Ovary (tissue), 9 donors: ENCODE results near the gene GNL2. TPM values are rescaled to one million over a fixed set of nuclear protein-coding genes. Genes with fewer than 3 reads are reported as not detected.
A peak's percentile ranks its signal among the peaks of the same experiment; 100 is the strongest.

Source experiments
- DNase-seq, 5 donors: peaks; one replicate each; pipeline ENCODE4 v3.0.0-alpha.2; 2019 to 2020
- H3K27ac ChIP-seq, 2 donors: fragments of 200-600 bp; one replicate each; pipeline versions ENCODE4 v1.5.1 to v1.8.0; 2019 to 2022
- H3K27me3 ChIP-seq: fragments of 200-600 bp; one replicate; pipeline ENCODE4 v1.8.0; 2022
- H3K36me3 ChIP-seq: fragments of 200-600 bp; sonication (generic); one replicate; pipeline ENCODE4 v1.5.1; 2019
- H3K4me1 ChIP-seq: one replicate; pipeline ENCODE4 v1.8.1; 2013; ENCODE audit warnings: mild to moderate bottlenecking, moderate library complexity; ENCODE audit not compliant: insufficient read depth
- H3K4me3 ChIP-seq: fragments of 200-600 bp; sonication (generic); one replicate; pipeline ENCODE4 v1.5.1; 2017
- H3K9me3 ChIP-seq, 2 donors: fragments of 200-600 bp in 1 of 2; sonication (generic) in 1 of 2; one replicate each; pipeline versions ENCODE4 v1.5.1 to v1.8.1; 2013 to 2019; ENCODE audit warnings: mild to moderate bottlenecking in 1 of 2, moderate library complexity in 1 of 2
- CTCF ChIP-seq, 3 donors: fragments of 450-650 bp in 2 of 3; fragments of 200-600 bp in 1 of 3; IDR thresholded peaks; one replicate each; pipeline versions ENCODE4 v1.5.1 to v1.8.0; 2016 to 2022; ENCODE audit warnings: antibody characterized with exemption in 3 of 3, mild to moderate bottlenecking in 1 of 3
- EP300 ChIP-seq: sonication (generic); formaldehyde crosslinking; IDR thresholded peaks from one replicate; pipeline ENCODE4 v1.6.1; 2017; ENCODE audit warnings: antibody characterized with exemption
- POLR2A ChIP-seq: fragments of 450-650 bp; IDR thresholded peaks from one replicate; pipeline ENCODE4 v1.6.1; 2017; ENCODE audit warnings: antibody characterized with exemption, mild to moderate bottlenecking, moderate library complexity
- WGBS, 3 donors: extraction: QIAGEN DNeasy Blood & Tissue Kit in 1 of 3; methylation state at CpG; one replicate each; pipeline versions ENCODE4 v1.1.5 to v1.1.7; 2013 to 2017; 5-methylcytosine and 5-hydroxymethylcytosine counted together
- intact Hi-C, 4 donors: fragments of 100-400 bp; cut with DNase I; formaldehyde crosslinking; loops; one replicate each; pipeline versions ENCODE4 v1.11.0 to v1.15.1; 2022 to 2023
- polyA plus RNA-seq, 2 donors: library from polyadenylated mRNA; stranded (reverse); fragments of 200-250 nt in 1 of 2; fragments of 350-450 nt in 1 of 2; fragmentation: Illumina TruSeq in 1 of 2; extraction: RNeasy Lipid Tissue Mini Kit (QIAGEN cat#74804) in 1 of 2; gene quantifications; one replicate each; pipeline ENCODE4 v1.2.3, GENCODE V29; 2013 to 2014
- total RNA-seq, 7 donors: library from RNA; depleted of rRNA in 2 of 7; stranded (reverse); fragments of >200 nt in 2 of 7; fragmentation: NEBNext Ultra II Directional in 3 of 7; extraction: Animal tissue kit (Norgen Biotek cat#: 25700) in 3 of 7; gene quantifications; one replicate each; pipeline versions ENCODE4 v1.1.0 to v1.2.4, GENCODE V29; 2016 to 2023
- donor health status: DM: no; HTN: no; CAD: no; lungs with moderate emphysema.
- donor health status: DM: no; HTN: no; CAD: no.
- donor health status: Bipolar disorder and iron deficiency.
- donor health status: DM: yes; HTN: yes; CAD: no.
- donor health status: DM: no; HTN: no; CAD: no.
- donor health status: DM: yes; HTN: yes; CAD: no.

Gene GNL2
- total and polyA plus RNA-seq, 9 donors, result 22.3 to 44.5 (median 31.7) TPM

- DNase-seq, result no peak
- 11% methylated on average over 21 to 26 of the region's 26 CpGs for whole genome bisulfite sequencing, 3 donors
- Histone ChIP-seq H3K27me3 (no peaks in the 10 kb centered on the region), H3K9me3 (no peaks in the 10 kb centered on the region), H3K27ac (no peak overlapping the region), H3K4me1 (no peaks in the 10 kb centered on the region), H3K36me3 (no peaks in the 10 kb centered on the region), H3K4me3 (peak overlapping the region; percentile 47)
- TF ChIP-seq CTCF (IDR thresholded peaks at IDR 0.05), result no peak
- no peak for TF ChIP-seq POLR2A
- TF ChIP-seq EP300, result no peak
- intact Hi-C loops, result no loop called here
Measured at GRCh38 chr1:37634992-37635902, 39.5 kb upstream of the GNL2 start.

DNA sequence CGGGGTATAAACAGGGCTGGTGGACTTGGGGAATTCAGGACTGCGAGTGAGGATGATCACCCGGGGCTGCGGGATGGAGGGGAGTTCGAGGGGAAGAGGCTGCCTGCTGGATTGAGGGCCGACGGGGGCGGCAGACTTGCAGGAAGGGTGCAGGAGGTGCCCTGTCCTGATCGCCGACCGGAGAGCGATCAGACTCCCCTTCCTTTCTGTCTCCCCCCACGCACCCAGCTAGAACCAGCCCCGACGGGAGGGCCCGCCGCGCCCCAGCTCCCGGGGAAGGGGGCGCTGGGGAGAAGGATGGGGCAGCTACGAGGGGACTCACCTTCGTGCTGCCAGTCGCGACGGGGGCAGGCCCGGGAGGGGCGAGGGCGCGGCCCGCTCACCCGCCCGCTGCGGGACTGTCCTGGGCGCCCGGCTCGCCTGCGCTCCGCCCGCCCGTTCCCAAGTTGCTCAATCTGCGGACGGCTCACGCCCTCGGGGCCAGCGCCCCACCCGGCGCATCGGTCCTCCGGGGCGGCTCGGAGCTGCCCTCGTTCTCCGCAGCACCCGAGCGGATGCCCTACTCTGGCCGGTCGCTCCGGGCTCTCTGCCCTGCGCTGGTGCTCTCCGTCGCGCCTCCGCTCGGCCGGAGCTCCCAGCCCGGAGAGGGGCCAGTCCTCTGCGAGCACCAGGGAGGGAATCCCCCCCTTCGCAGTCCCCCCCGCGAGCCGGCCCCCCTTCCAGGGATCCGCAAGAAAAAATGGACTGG, 38.7 kb upstream of the GNL2 start, which contains the start of gene RSPO1:
TSS of gene RSPO1 (minus strand) at position 649 of the 748 bp plus-strand sequence. CDS start 5,231 bp downstream, outside the sequence.
- Histone ChIP-seq H3K9me3 (no peaks in the 10 kb centered on the region), H3K36me3 (no peaks in the 10 kb centered on the region), H3K27me3 (no peaks in the 10 kb centered on the region), H3K4me1 (no peaks in the 10 kb centered on the region), H3K4me3 (peak within 1 kb of the TSS; percentile 47), H3K27ac (no peak within 1 kb of the TSS)
- WGBS, 3 donors, result 0 to 1% (median 1%) methylated on average over 49 to 71 of the region's 72 CpGs
- no peak for TF ChIP-seq POLR2A
- no peak for TF ChIP-seq EP300
- TF ChIP-seq CTCF (IDR thresholded peaks at IDR 0.05), result no peak
- DNase-seq, result peak in 4 of 5 donors; percentile 19 to 45 (median 25)
- intact Hi-C loops, result no loop called here

DNA sequence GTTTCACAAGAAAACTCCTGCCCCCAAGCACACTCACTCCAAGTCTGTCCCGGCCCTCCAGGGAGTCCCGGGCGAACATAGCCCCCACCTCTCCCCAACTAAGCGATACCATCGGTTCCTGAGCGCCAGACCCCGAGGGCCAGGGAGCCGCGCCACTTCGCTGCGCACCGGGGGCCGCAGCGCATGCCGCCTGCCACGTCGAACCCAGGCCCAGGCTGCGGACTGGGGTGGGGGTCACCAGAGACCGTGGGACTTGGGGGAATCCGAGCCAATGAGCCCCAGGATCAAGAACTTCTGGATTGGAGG, 38.2 kb upstream of the GNL2 start:
- Histone ChIP-seq H3K27ac (no peak overlapping the region), H3K4me1 (no peaks in the 10 kb centered on the region), H3K36me3 (no peaks in the 10 kb centered on the region), H3K27me3 (no peaks in the 10 kb centered on the region), H3K4me3 (peak overlapping the region; percentile 47), H3K9me3 (no peaks in the 10 kb centered on the region)
- 0 to 2% (median 1%) methylated on average over 17 to 20 of the region's 20 CpGs for WGBS, 3 donors
- DNase-seq, result no peak
- TF ChIP-seq POLR2A (no peak), CTCF (IDR thresholded peaks at IDR 0.05) (no peak), EP300 (no peak)
- intact Hi-C loops, result no loop called here

- Histone ChIP-seq H3K36me3 (no peaks in the 10 kb centered on the region), H3K4me3 (peak overlapping the region; percentile 47), H3K9me3 (no peaks in the 10 kb centered on the region), H3K4me1 (no peaks in the 10 kb centered on the region), H3K27me3 (no peaks in the 10 kb centered on the region), H3K27ac (no peak overlapping the region)
- no peak for DNase-seq
- intact Hi-C loops, result no loop called here
- WGBS, 3 donors, result 5 to 7% (median 6%) methylated on average over 31 of the region's 31 CpGs
- no peak for TF ChIP-seq POLR2A
Measured at GRCh38 chr1:37633040-37633937, 37.6 kb upstream of the GNL2 start.
